Rectal smooth muscle tissue (tissue), 1 donor: Measurements from ENCODE around the gene GIPC3.

Experiments
- H3K27ac ChIP-seq: one replicate; pipeline ENCODE4 v1.7.0; 2013; ENCODE audit warnings: low read depth, low read length, inconsistent platforms
- H3K27me3 ChIP-seq: one replicate; pipeline ENCODE4 v1.7.0; 2013; ENCODE audit warnings: low read length; ENCODE audit not compliant: control insufficient read depth, insufficient read depth
- H3K36me3 ChIP-seq: one replicate; pipeline ENCODE4 v1.7.0; 2013; ENCODE audit warnings: low read length; ENCODE audit not compliant: control insufficient read depth, insufficient read depth
- H3K4me1 ChIP-seq: one replicate; pipeline ENCODE4 v1.7.0; 2013; ENCODE audit warnings: low read length; ENCODE audit not compliant: control insufficient read depth, insufficient read depth
- H3K4me3 ChIP-seq: one replicate; pipeline ENCODE4 v1.7.0; 2013; ENCODE audit warnings: low read length
- H3K9ac ChIP-seq: one replicate; pipeline ENCODE4 v1.7.0; 2013; ENCODE audit warnings: low read length

Gene GIPC3

DNA sequence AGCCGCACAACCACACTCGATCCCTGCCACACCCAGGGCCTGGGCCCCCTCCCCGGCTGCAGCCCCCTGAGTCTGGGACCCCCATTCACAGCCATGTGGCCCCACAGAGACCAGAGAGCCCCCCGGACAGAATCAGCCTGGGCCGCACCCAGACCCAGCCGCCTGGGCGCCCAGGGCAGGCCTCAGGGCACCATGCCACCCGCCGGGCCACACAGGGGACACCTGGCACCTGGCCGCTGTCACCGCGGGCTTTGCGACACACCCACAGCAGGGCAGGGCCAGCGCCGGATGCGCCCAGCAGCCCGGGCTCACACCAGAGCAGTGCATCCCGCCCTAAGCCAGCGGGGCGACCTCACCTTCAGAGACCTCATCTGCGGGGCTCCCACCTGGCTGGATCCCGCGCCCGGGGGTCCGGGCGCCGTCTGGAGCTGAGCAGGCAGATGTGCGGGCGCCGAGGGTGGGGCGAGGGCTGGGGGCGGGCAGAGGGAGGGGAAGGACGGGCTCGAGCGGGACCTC lies 21.0 kb downstream of the GIPC3 start:
- Histone ChIP-seq H3K9ac (no peak overlapping the region), H3K27ac (no peak overlapping the region), H3K4me3 (peak overlapping the region; percentile 68), H3K4me1 (no peaks in the 10 kb centered on the region), H3K36me3 (peaks cover 2% of the 10 kb centered on the region), H3K27me3 (no peaks in the 10 kb centered on the region)

DNA sequence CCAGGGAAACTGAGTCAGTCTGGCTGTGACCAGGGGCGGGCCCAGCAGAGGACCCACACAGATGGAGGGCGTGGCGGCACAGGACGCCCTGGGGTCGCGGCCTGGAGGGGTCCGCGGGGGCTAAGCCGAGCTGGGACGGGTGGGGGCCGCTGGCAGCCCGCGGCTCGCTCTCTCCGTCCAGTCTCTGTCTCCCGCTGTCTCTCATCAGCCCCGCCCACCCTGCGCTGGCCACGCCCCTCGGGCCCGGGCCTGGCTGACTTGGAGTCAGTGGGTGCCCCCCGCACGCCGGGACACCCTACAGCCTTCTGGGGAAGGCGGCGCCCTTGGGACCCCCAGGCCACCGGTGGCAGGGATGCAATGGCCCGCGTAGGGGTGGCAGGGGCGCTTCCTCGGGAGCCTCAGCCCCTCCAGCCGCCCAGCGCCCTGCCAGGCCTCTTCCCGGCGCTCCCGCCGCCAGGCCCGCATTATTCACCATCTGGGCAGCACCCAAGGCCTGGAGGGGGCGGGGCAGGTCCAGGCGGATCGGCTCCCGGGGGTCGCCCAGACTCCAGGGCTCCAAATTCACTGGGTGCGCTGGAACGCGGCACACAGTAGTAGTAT lies 21.5 kb downstream of the GIPC3 start, which contains the start of gene TBXA2R:
TBXA2R (minus strand) TSS at position 186 of the 600 bp plus-strand sequence. CDS start 6,241 bp downstream, outside the sequence.
- Histone ChIP-seq H3K27ac (peak within 1 kb of the TSS; percentile 64), H3K9ac (peak within 1 kb of the TSS; percentile 6), H3K4me3 (peak within 1 kb of the TSS; percentile 68), H3K36me3 (peaks cover 6% of the 10 kb centered on the region), H3K4me1 (no peaks in the 10 kb centered on the region), H3K27me3 (no peaks in the 10 kb centered on the region)

DNA sequence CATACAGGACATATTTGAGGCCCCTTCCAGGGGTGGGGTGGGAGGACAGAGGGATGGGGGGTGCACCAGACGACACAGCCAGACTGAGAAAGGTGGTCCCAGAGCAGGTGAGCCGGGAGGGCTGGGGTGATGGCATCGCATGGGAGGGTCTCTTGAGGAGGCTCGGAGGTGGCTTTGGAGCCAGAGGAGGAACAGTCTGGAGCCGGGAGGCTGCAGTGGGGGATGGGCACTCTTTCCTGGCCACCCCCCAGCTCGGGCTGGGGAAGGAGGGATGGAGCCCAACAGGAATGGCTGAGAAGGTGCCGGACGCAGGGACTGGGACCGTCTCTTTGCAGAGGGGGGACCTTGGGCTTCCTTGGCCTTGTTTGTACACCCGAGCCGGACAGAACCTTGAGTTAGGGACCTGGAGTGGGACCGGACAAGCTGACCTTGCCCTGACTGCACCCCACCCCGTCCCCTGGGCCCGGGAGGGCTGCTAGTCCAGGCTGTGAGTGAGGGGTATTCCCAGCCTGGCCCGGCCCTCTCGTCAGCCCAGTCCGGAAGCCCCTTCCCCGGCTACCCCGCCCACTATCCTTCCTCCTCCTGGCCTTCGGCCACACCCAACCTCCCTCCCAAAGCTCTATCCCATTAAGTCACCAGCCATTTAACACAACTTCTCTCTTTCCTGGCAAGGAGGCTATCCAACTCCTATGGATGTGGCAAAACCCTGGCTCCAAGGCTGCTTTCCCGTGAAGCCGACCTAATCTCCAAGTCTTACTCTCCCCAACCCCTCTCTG lies 22.2 kb downstream of the GIPC3 start:
- Histone ChIP-seq H3K9ac (peak overlapping the region; percentile 6), H3K4me3 (peak overlapping the region; percentile 68)

DNA sequence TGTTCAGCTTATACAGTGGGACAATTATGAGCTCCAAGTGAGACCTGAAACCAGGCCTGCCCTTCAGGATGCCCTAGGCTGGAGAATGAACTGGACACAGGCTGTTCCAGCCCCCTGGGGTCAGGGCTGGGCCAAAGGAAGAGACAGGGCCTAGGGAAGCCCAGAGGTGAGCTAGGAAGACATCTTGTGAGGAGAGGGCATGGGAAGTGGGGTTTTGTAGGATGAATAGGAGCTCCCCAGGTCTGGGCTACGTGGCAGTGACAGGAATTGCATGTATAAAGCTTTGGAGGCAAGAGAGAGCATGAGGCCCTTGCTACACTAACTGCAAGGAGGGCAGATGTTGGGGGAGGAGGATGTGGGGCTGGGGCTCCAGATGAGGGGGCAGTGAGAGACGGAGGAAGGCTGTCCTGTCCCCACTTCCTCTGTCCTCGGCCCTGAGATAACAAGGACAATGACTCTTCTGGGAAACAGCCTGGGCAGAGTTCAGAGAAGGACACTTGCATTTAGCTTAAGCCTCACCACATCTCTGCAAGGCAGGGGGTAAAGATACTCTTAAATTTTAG lies 22.9 kb downstream of the GIPC3 start:
- Histone ChIP-seq H3K4me1 (peaks cover under 1% of the 10 kb centered on the region), H3K27ac (no peak overlapping the region), H3K4me3 (peak overlapping the region; percentile 68), H3K27me3 (no peaks in the 10 kb centered on the region), H3K9ac (no peak overlapping the region), H3K36me3 (peaks cover 9% of the 10 kb centered on the region)

More for the DNA sequence above, 22.2 kb downstream of the GIPC3 start:
- Histone ChIP-seq H3K36me3 (peaks cover 9% of the 10 kb centered on the region), H3K27ac (peak overlapping the region; percentile 64), H3K4me1 (no peaks in the 10 kb centered on the region), H3K27me3 (no peaks in the 10 kb centered on the region)

DNA sequence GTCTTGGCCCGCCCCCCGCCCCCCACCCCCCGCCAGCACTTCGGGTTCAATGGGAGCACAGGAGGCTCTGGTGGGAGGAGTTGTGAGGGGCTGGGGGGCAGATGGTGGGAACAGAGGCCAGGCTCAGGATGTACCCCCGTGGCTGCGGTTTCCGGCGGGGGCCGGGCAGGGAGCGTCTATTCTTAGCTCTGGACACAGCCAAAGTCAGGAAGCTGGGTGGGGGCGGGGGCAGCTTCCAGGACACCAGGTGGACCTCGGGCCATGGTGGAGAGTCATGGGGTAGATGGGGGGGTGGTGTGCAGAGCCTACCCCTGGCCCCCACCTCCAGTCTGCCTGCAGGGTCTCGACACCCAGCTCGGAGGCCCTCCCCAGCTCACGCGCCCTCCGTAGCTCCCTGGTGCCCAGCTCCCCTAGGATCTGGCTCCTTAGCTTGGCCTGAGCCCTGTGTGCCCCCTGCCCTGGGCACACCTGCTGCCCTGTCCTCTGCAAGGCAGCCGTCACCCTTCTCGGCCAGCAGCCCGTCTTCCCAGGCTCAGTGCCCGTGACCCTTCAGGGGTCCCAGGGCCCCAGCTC lies 23.6 kb downstream of the GIPC3 start:
- Histone ChIP-seq H3K27ac (no peak overlapping the region), H3K27me3 (no peaks in the 10 kb centered on the region), H3K9ac (no peak overlapping the region), H3K4me1 (peaks cover 7% of the 10 kb centered on the region), H3K36me3 (peaks cover 9% of the 10 kb centered on the region), H3K4me3 (no peak overlapping the region)

DNA sequence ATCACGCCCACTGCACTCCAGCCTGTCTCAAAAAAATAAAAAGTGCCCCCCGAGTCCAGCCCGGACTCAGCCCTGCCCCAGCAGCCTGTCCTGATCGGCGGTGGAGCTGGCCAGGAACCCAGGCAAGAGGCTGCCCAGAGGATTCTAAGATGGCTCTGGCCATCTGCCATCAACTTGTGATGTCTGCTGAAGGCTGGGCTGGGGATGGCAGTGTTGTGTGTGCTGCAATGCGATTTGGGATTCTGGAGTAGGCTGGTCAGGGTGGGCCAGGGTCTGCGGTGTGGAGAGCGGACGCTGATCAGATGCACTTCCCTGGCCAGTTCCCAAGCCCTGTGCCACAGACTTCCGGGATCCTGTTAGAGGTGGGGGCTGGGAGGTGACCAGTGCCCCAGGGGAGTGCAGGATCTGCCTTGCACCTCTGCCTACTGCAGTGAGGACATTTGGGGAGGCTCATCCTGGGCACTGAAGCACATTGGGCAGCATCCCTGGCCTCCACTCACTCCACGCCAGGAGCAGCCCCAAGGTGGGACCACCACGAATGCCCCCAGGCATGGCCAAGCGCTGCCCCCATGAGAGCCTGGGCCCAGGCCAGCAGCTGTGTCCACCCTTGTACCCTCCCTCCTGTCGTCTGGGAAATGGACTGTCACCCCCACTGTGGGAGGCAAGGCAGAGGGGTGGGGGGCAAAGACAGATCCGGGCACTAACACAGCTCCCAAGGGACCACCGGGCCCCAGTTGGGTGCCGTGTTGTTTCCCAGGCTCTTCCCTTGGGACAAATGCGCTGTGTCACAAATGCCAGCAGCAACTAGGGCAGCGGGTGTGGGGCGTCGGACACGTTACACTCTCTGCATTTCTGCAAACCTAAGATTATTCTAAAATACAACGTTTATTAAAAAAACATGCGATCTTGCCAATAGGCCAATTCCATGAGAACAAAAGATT lies 24.8 kb downstream of the GIPC3 start:
- no peak overlapping the region for H3K27ac ChIP-seq
- H3K36me3 ChIP-seq, result peaks cover 9% of the 10 kb centered on the region
- H3K4me1 ChIP-seq, result peaks cover 10% of the 10 kb centered on the region
- H3K27me3 ChIP-seq, result no peaks in the 10 kb centered on the region
- no peak overlapping the region for H3K9ac ChIP-seq
- H3K4me3 ChIP-seq, result no peak overlapping the region

DNA sequence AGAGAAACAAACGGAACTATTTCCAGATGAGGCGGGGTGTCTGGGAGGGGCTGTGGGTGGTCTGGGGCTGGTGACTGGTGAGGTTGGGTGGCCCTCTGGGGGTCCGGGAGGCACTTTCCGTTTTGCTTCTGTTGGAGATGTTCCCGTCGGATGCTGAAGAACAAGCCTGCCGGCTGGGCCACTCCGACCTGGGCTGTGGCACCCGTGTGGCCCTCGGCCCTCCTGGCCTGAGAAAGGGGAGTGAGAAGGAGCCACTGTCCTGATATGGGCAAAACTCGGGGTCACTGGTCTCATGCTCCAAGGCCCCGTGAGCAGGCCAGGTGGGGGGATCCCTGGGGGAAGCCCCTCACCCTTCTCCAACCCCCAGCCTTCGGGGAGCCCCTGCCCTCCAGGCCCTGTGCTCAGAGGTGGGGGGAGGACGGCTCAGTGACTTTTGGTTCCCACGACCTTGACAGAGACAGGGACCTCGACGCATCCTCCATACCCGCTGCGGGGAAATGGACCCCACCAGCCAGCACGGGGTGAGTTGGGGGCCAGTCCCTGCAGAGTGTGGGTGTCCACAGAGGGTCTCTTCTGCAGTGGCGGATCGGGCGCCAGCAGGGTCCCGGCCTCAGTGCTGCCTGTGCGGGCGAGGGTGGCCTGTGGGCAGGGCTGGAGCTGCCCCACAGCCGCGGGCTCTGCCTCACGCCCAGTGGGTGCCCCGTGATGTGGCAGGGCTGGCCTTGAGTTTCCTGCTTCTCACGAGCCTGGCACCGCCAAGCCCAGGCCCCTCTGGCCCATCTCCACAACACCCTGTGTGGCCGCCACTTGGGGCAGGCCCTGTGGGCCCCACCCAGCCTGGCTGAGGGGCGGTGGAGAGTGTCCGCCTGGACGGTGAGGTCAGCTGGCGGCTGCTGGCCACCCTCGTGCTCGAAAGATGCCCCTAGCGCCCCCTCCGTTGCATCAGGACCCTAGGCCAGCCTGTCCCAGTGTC lies 25.8 kb downstream of the GIPC3 start:
- Histone ChIP-seq H3K9ac (no peak overlapping the region), H3K4me3 (no peak overlapping the region), H3K36me3 (peaks cover 9% of the 10 kb centered on the region), H3K4me1 (peaks cover 10% of the 10 kb centered on the region), H3K27me3 (no peaks in the 10 kb centered on the region), H3K27ac (no peak overlapping the region)

DNA sequence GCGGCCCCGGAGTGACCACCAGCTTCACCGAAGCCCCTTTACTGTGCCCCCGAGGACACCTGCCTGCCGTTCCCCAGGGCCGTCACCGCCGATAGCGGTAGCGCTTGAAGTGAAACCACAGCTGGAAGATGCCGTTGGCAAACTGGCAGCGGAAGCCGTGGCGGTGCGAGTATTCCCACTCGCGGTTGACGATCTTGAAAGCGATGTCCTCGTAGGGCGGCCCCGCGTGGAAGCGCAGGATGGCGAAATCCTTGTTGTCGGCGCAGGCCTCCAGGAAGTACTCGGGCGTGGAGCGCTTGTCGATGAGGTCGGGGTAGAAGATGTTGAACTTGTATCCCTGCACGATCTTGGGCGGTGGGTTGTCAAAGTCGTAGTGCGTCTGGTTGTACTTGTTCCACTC lies 26.6 kb downstream of the GIPC3 start:
- Histone ChIP-seq H3K9ac (no peak overlapping the region), H3K4me3 (no peak overlapping the region), H3K36me3 (peaks cover 9% of the 10 kb centered on the region), H3K27me3 (no peaks in the 10 kb centered on the region), H3K4me1 (peaks cover 10% of the 10 kb centered on the region), H3K27ac (no peak overlapping the region)

DNA sequence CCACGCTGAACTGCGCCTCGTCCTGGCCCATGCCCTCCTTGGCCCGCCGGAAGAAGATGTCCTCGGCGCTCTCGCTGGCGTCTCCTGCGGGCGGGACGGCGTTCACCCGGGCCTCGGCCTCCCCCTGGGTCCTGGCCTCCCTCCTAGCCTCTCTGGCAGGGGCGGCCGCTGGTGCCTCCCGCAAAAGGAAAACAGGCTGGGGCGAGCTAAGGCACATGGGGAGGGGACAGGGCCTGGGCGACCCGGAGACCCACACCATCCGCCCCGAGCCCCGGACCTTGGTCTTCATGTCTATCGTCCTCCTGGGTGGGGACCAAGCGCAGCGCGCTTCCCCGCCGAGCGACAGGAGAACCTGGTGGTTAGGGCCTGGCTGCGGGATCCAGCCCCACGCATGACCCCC lies 27.1 kb downstream of the GIPC3 start:
- Histone ChIP-seq H3K4me3 (no peak overlapping the region), H3K36me3 (peaks cover 9% of the 10 kb centered on the region), H3K9ac (no peak overlapping the region), H3K4me1 (peaks cover 10% of the 10 kb centered on the region), H3K27ac (no peak overlapping the region), H3K27me3 (no peaks in the 10 kb centered on the region)

DNA sequence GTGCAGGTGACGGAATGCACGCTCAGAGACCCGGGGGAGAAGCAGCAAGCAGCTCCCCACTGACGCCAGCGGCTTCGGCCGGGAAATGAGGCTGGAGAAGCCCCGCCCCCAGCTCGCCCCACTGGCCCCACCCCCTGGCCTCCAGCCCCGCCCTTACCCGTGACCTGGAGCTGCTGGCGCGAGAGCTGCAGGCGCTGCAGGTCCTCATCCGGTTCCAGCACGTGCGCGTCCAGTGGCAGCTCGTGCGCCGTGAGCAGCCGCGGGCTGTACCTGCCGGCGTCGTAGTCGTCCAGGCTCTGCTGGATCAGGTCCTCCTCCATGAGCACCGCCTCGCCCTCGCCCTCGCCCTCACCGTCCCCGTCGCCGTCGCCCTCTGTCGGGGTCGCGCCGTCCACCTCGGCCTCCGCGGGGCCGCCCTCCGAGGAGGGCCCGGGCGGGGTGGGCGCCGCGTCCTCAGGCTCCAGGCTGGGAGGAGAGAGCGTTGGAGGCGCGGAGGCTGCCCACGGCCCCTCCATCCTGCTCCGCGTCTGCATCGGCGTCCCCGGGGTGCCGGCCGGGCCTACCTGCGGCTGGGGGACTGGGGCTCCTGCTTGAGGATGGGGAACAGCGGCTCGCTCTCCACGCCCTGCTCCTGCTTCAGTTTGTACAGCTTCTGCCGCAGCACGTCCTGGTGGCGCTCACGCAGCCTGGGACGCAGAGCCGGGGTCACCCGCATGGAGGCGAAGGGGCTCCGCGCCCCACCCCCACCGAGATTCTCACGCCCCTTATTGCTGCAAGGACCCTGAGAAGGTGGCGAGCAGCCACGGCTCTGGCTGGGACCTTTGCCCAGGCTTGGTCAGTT lies 27.8 kb downstream of the GIPC3 start:
- H3K4me1 ChIP-seq, result peaks cover 10% of the 10 kb centered on the region
- H3K27me3 ChIP-seq, result no peaks in the 10 kb centered on the region
- H3K27ac ChIP-seq, result no peak overlapping the region
- no peak overlapping the region for H3K4me3 ChIP-seq
- H3K36me3 ChIP-seq, result peaks cover 9% of the 10 kb centered on the region
- H3K9ac ChIP-seq, result no peak overlapping the region
